Measurements from ENCODE around the gene FAM171A2. TPM values are rescaled to one million over a fixed set of nuclear protein-coding genes. Genes with fewer than 3 reads are reported as not detected.

The FAM171A2 gene
- total RNA-seq, 1 experiment from 2014 or later = 1.2 TPM

- Histone ChIP-seq H3K9me3 (ENCODE audit: low read length) (no peaks in the 10 kb centered on the region), H3K4me3 (ENCODE audit: low read length) (no peak overlapping the region), H3K79me2 (ENCODE audit: low read length) (peaks cover 13% of the 10 kb centered on the region), H3K4me1 (ENCODE audit: low read length) (peaks cover 23% of the 10 kb centered on the region), H3K27me3 (ENCODE audit: low read length) (no peaks in the 10 kb centered on the region), H4K20me1 (ENCODE audit: insufficient read depth, low read depth, low read length) (no peaks in the 10 kb centered on the region), H3K27ac (ENCODE audit: low read length) (no peak overlapping the region), H3K9me2 (replicated peaks; ENCODE audit: insufficient read depth, low read length) (no peaks in the 10 kb centered on the region), H3K4me2 (ENCODE audit: low read depth, low read length, poor library complexity, severe bottlenecking) (no peak overlapping the region), H2AFZ (ENCODE audit: low read length) (no peak overlapping the region), H3K9ac (ENCODE audit: low read length) (no peak overlapping the region), H3K36me3 (ENCODE audit: insufficient read depth, low read length) (no peaks in the 10 kb centered on the region; the same call in 1 of the 2 replicates)
- DNase-seq = no peak
Observed at GRCh38 chr17:44321246-44322120, 42.2 kb downstream of the FAM171A2 start.

- Histone ChIP-seq H3K9me3 (ENCODE audit: low read length) (no peaks in the 10 kb centered on the region), H2AFZ (ENCODE audit: low read length) (no peak overlapping the region), H3K9me2 (replicated peaks; ENCODE audit: insufficient read depth, low read length) (no peaks in the 10 kb centered on the region), H4K20me1 (ENCODE audit: insufficient read depth, low read depth, low read length) (no peaks in the 10 kb centered on the region), H3K4me3 (ENCODE audit: low read length) (no peak overlapping the region), H3K4me2 (ENCODE audit: low read depth, low read length, poor library complexity, severe bottlenecking) (no peak overlapping the region), H3K4me1 (ENCODE audit: low read length) (peaks cover 17% of the 10 kb centered on the region), H3K9ac (ENCODE audit: low read length) (no peak overlapping the region), H3K27me3 (ENCODE audit: low read length) (no peaks in the 10 kb centered on the region), H3K27ac (ENCODE audit: low read length) (no peak overlapping the region), H3K79me2 (ENCODE audit: low read length) (peaks cover 13% of the 10 kb centered on the region), H3K36me3 (ENCODE audit: insufficient read depth, low read length) (no peaks in the 10 kb centered on the region; the same call in 1 of the 2 replicates)
- no peak for DNase-seq
Observed at GRCh38 chr17:44320066-44320465, 43.6 kb downstream of the FAM171A2 start.

- no peak overlapping the region for H3K4me2 ChIP-seq (ENCODE audit: low read depth, low read length, poor library complexity, severe bottlenecking)
- H3K4me3 ChIP-seq (ENCODE audit: low read length) = no peak overlapping the region
- H3K27ac ChIP-seq (ENCODE audit: low read length) = no peak overlapping the region
- no peak overlapping the region for H3K9ac ChIP-seq (ENCODE audit: low read length)
- no peaks in the 10 kb centered on the region; the same call in 1 of the 2 replicates for H3K36me3 ChIP-seq (ENCODE audit: insufficient read depth, low read length)
- peaks cover 12% of the 10 kb centered on the region for H3K4me1 ChIP-seq (ENCODE audit: low read length)
- DNase-seq = no peak
- no peaks in the 10 kb centered on the region for H4K20me1 ChIP-seq (ENCODE audit: insufficient read depth, low read depth, low read length)
- H3K79me2 ChIP-seq (ENCODE audit: low read length) = peaks cover under 1% of the 10 kb centered on the region
- no peak overlapping the region for H2AFZ ChIP-seq (ENCODE audit: low read length)
- no peaks in the 10 kb centered on the region for H3K9me2 ChIP-seq (replicated peaks; ENCODE audit: insufficient read depth, low read length)
- no peaks in the 10 kb centered on the region for H3K9me3 ChIP-seq (ENCODE audit: low read length)
- H3K27me3 ChIP-seq (ENCODE audit: low read length) = no peaks in the 10 kb centered on the region
Observed at GRCh38 chr17:44318077-44318892, 45.4 kb downstream of the FAM171A2 start.

GRCh38 chr17:44317545-44317944, 46.1 kb downstream of the FAM171A2 start:
- H3K79me2 ChIP-seq (ENCODE audit: low read length) = no peaks in the 10 kb centered on the region
- no peak overlapping the region for H3K4me3 ChIP-seq (ENCODE audit: low read length)
- H3K27ac ChIP-seq (ENCODE audit: low read length) = no peak overlapping the region
- no peak overlapping the region for H2AFZ ChIP-seq (ENCODE audit: low read length)
- no peaks in the 10 kb centered on the region for H3K9me3 ChIP-seq (ENCODE audit: low read length)
- no peaks in the 10 kb centered on the region for H3K9me2 ChIP-seq (replicated peaks; ENCODE audit: insufficient read depth, low read length)
- H4K20me1 ChIP-seq (ENCODE audit: insufficient read depth, low read depth, low read length) = no peaks in the 10 kb centered on the region
- no peak overlapping the region for H3K9ac ChIP-seq (ENCODE audit: low read length)
- H3K27me3 ChIP-seq (ENCODE audit: low read length) = no peaks in the 10 kb centered on the region
- no peak for DNase-seq
- no peak overlapping the region for H3K4me2 ChIP-seq (ENCODE audit: low read depth, low read length, poor library complexity, severe bottlenecking)
- H3K36me3 ChIP-seq (ENCODE audit: insufficient read depth, low read length) = no peaks in the 10 kb centered on the region; the same call in 1 of the 2 replicates
- H3K4me1 ChIP-seq (ENCODE audit: low read length) = peaks cover 12% of the 10 kb centered on the region

- Histone ChIP-seq H3K27ac (ENCODE audit: low read length) (no peak overlapping the region), H3K4me1 (ENCODE audit: low read length) (peaks cover 12% of the 10 kb centered on the region), H2AFZ (ENCODE audit: low read length) (no peak overlapping the region), H3K27me3 (ENCODE audit: low read length) (no peaks in the 10 kb centered on the region), H3K79me2 (ENCODE audit: low read length) (no peaks in the 10 kb centered on the region), H3K9ac (ENCODE audit: low read length) (peak overlapping the region; percentile 63), H3K9me3 (ENCODE audit: low read length) (no peaks in the 10 kb centered on the region), H3K4me3 (ENCODE audit: low read length) (peak overlapping the region; percentile 65), H4K20me1 (ENCODE audit: insufficient read depth, low read depth, low read length) (no peaks in the 10 kb centered on the region), H3K9me2 (replicated peaks; ENCODE audit: insufficient read depth, low read length) (no peaks in the 10 kb centered on the region), H3K4me2 (ENCODE audit: low read depth, low read length, poor library complexity, severe bottlenecking) (peak overlapping the region; percentile 63), H3K36me3 (ENCODE audit: insufficient read depth, low read length) (no peaks in the 10 kb centered on the region)
- DNase-seq = no peak
Observed at GRCh38 chr17:44315760-44316731, 47.6 kb downstream of the FAM171A2 start.

GRCh38 chr17:44314869-44315661, 48.6 kb downstream of the FAM171A2 start:
- Histone ChIP-seq H3K27me3 (ENCODE audit: low read length) (no peaks in the 10 kb centered on the region), H3K4me1 (ENCODE audit: low read length) (peaks cover 20% of the 10 kb centered on the region), H3K79me2 (ENCODE audit: low read length) (no peaks in the 10 kb centered on the region), H3K9ac (ENCODE audit: low read length) (peak overlapping the region; percentile 63), H3K9me2 (replicated peaks; ENCODE audit: insufficient read depth, low read length) (no peaks in the 10 kb centered on the region), H3K4me2 (ENCODE audit: low read depth, low read length, poor library complexity, severe bottlenecking) (peak overlapping the region; percentile 74), H3K4me3 (ENCODE audit: low read length) (peak overlapping the region; percentile 68), H3K36me3 (ENCODE audit: insufficient read depth, low read length) (no peaks in the 10 kb centered on the region), H3K27ac (ENCODE audit: low read length) (no peak overlapping the region), H4K20me1 (ENCODE audit: insufficient read depth, low read depth, low read length) (0 out of 2 replicates have a peak, but pooled peaks cover 4% of the 10 kb centered on the region), H2AFZ (ENCODE audit: low read length) (peak overlapping the region; percentile 86), H3K9me3 (ENCODE audit: low read length) (no peaks in the 10 kb centered on the region)
- peak; percentile 81 for DNase-seq

- H2AFZ ChIP-seq (ENCODE audit: low read length) = no peak overlapping the region
- H3K4me1 ChIP-seq (ENCODE audit: low read length) = peaks cover 23% of the 10 kb centered on the region
- peak overlapping the region; percentile 68 for H3K4me3 ChIP-seq (ENCODE audit: low read length)
- H3K27me3 ChIP-seq (ENCODE audit: low read length) = no peaks in the 10 kb centered on the region
- H3K9me2 ChIP-seq (replicated peaks; ENCODE audit: insufficient read depth, low read length) = no peaks in the 10 kb centered on the region
- no peak overlapping the region for H3K27ac ChIP-seq (ENCODE audit: low read length)
- DNase-seq = no peak
- no peaks in the 10 kb centered on the region for H3K9me3 ChIP-seq (ENCODE audit: low read length)
- H3K36me3 ChIP-seq (ENCODE audit: insufficient read depth, low read length) = no peaks in the 10 kb centered on the region
- H3K79me2 ChIP-seq (ENCODE audit: low read length) = no peaks in the 10 kb centered on the region
- peak overlapping the region; percentile 74 for H3K4me2 ChIP-seq (ENCODE audit: low read depth, low read length, poor library complexity, severe bottlenecking)
- peak overlapping the region; percentile 63 for H3K9ac ChIP-seq (ENCODE audit: low read length)
- 0 out of 2 replicates have a peak, but pooled peaks cover 4% of the 10 kb centered on the region for H4K20me1 ChIP-seq (ENCODE audit: insufficient read depth, low read depth, low read length)
Observed at GRCh38 chr17:44314524-44314868, 49.2 kb downstream of the FAM171A2 start.

All from Karpas-422 (cell line).